H1 (cell line): ENCODE measurements around the gene ZNF846. TPM values are rescaled to one million over a fixed set of nuclear protein-coding genes. Genes with fewer than 3 reads are reported as not detected.

Experiments used
- CTCF ChIA-PET: fragments of 300-600 bp; sonication (Branson Sonifier 250); formaldehyde crosslinking; loops from one replicate; lab custom pipeline; 2021; ENCODE audit not compliant: partially characterized antibody; lab: Charles Lee
- POLR2A ChIA-PET: fragments of 300-600 bp; sonication (Branson Sonifier 250); formaldehyde crosslinking; loops from one replicate; lab custom pipeline; 2021; ENCODE audit warnings: inconsistent platforms; ENCODE audit not compliant: partially characterized antibody; lab: Charles Lee
- DNase-seq, 2 experiments: peaks; one replicate each; pipeline versions ENCODE4 v3.0.0 to v3.0.0-alpha.2; 2010 to 2022; ENCODE audit warnings: low spot score in 2 of 2, low read depth in 1 of 2, mixed read lengths in 1 of 2
- FAIRE-seq: peaks from 2 replicates; lab custom pipeline; 2011; peaks lifted over from hg19 to GRCh38; lab: Jason Lieb, UNC
- H2AFZ ChIP-seq: 2 replicates; pipeline ENCODE4 v1.8.1; 2012; ENCODE audit warnings: low read length, inconsistent platforms
- H2AK5ac ChIP-seq: 2 replicates; pipeline ENCODE4 v1.6.1; 2013; ENCODE audit warnings: low read depth, low read length
- H2BK120ac ChIP-seq: replicated peaks from 2 replicates; pipeline ENCODE3; 2013; ENCODE audit warnings: low read depth, low read length, inconsistent platforms
- H2BK12ac ChIP-seq: 2 replicates; pipeline ENCODE4 v1.6.1; 2013; ENCODE audit warnings: low read depth, low read length
- H2BK15ac ChIP-seq: 2 replicates; pipeline ENCODE4 v1.6.1; 2013; ENCODE audit warnings: low read length
- H2BK20ac ChIP-seq: 2 replicates; pipeline ENCODE4 v1.6.1; 2013; ENCODE audit warnings: low read length
- H2BK5ac ChIP-seq: 2 replicates; pipeline ENCODE4 v1.6.1; 2013; ENCODE audit warnings: low read depth, low read length
- H3K14ac ChIP-seq: 2 replicates; pipeline ENCODE4 v1.6.1; 2013; ENCODE audit warnings: inconsistent platforms; ENCODE audit not compliant: insufficient read length
- H3K18ac ChIP-seq: 2 replicates; pipeline ENCODE4 v1.6.1; 2013; ENCODE audit warnings: low read length; ENCODE audit errors: extremely low read depth
- H3K23ac ChIP-seq: 2 replicates; pipeline ENCODE4 v1.6.1; 2013; ENCODE audit warnings: inconsistent platforms; ENCODE audit not compliant: insufficient read length
- H3K23me2 ChIP-seq: 2 replicates; pipeline ENCODE4 v1.6.1; 2013; ENCODE audit warnings: low read depth, low read length
- H3K27ac ChIP-seq: 2 replicates; pipeline ENCODE4 v1.6.1; 2011; ENCODE audit warnings: low read depth, low read length, inconsistent platforms
- H3K27me3 ChIP-seq, 4 experiments: replicated peaks in 1 of 4; 1 replicate in 1 of 4; 2 replicates in 3 of 4; pipeline versions ENCODE4 v1.6.1 to v1.8.1; 2011 to 2013; ENCODE audit warnings: low read length in 3 of 4, mild to moderate bottlenecking in 3 of 4, inconsistent platforms in 2 of 4, mixed read lengths in 2 of 4, moderate library complexity in 1 of 4; ENCODE audit not compliant: control insufficient read depth in 3 of 4, insufficient read depth in 3 of 4; ENCODE audit errors: extremely low read depth in 1 of 4
- H3K36me3 ChIP-seq, 4 experiments: 2 replicates each; pipeline versions ENCODE4 v1.6.1 to v1.8.1; 2011 to 2013; ENCODE audit warnings: mild to moderate bottlenecking in 4 of 4, low read length in 3 of 4, moderate library complexity in 2 of 4, control low read depth in 1 of 4, inconsistent platforms in 1 of 4; ENCODE audit not compliant: insufficient read depth in 4 of 4, control insufficient read depth in 2 of 4
- H3K4ac ChIP-seq: replicated peaks from 2 replicates; pipeline ENCODE3; 2013; ENCODE audit warnings: low read length, low read depth, mixed read lengths, inconsistent platforms; ENCODE audit not compliant: insufficient read length
- H3K4me1 ChIP-seq, 4 experiments: replicated peaks in 1 of 4; 1 replicate in 1 of 4; 2 replicates in 3 of 4; pipeline versions ENCODE4 v1.6.1 to v1.8.1; 2011 to 2013; ENCODE audit warnings: low read length in 3 of 4, inconsistent platforms in 2 of 4, mixed read lengths in 1 of 4; ENCODE audit not compliant: insufficient read depth in 4 of 4, control insufficient read depth in 3 of 4
- H3K4me2 ChIP-seq, 2 experiments: 2 replicates each; pipeline versions ENCODE4 v1.6.1 to v1.8.1; 2011 to 2013; ENCODE audit warnings: low read depth in 2 of 2, low read length in 2 of 2, control low read depth in 1 of 2, inconsistent platforms in 1 of 2, mild to moderate bottlenecking in 1 of 2; ENCODE audit not compliant: insufficient read depth in 1 of 2
- H3K4me3 ChIP-seq, 4 experiments: fragments of 200-600, 300-600 bp in 1 of 4; sonication (generic), shearing (Covaris generic), sonication (Bioruptor Twin) in 1 of 4; 2 replicates each; pipeline versions ENCODE4 v1.5.1 to v1.8.1; 2011 to 2016; ENCODE audit warnings: low read length in 4 of 4, low read depth in 3 of 4, control low read depth in 2 of 4, inconsistent platforms in 2 of 4, mild to moderate bottlenecking in 2 of 4, mixed read lengths in 1 of 4, moderate library complexity in 1 of 4; ENCODE audit not compliant: insufficient read depth in 2 of 4; ENCODE audit errors: extremely low read depth in 1 of 4
- H3K56ac ChIP-seq: replicated peaks from 2 replicates; pipeline ENCODE3; 2013; ENCODE audit warnings: low read depth, mild to moderate bottlenecking, mixed read lengths, low read length, inconsistent platforms; ENCODE audit not compliant: insufficient read length
- H3K79me1 ChIP-seq: 2 replicates; pipeline ENCODE4 v1.6.1; 2013; ENCODE audit warnings: low read depth, low read length, control low read depth
- H3K79me2 ChIP-seq, 2 experiments: 2 replicates each; pipeline versions ENCODE4 v1.6.1 to v1.8.1; 2012 to 2013; ENCODE audit warnings: low read length in 2 of 2, mild to moderate bottlenecking in 2 of 2, inconsistent platforms in 1 of 2; ENCODE audit not compliant: insufficient read depth in 2 of 2, control insufficient read depth in 1 of 2
- H3K9ac ChIP-seq, 4 experiments: replicated peaks in 1 of 4; 1 replicate in 1 of 4; 2 replicates in 3 of 4; pipeline versions ENCODE4 v1.6.1 to v1.8.1; 2011 to 2013; ENCODE audit warnings: low read depth in 3 of 4, low read length in 3 of 4, control low read depth in 2 of 4, mild to moderate bottlenecking in 2 of 4, moderate library complexity in 2 of 4, inconsistent platforms in 1 of 4; ENCODE audit errors: extremely low read depth in 1 of 4
- H3K9me3 ChIP-seq, 2 experiments: 2 replicates each; pipeline versions ENCODE4 v1.6.1 to v1.8.1; 2012 to 2013; ENCODE audit warnings: mild to moderate bottlenecking in 2 of 2, moderate library complexity in 2 of 2, control low read depth in 1 of 2, inconsistent platforms in 1 of 2, low read depth in 1 of 2, low read length in 1 of 2, mixed read lengths in 1 of 2; ENCODE audit not compliant: insufficient read depth in 2 of 2
- H4K20me1 ChIP-seq, 2 experiments: replicated peaks in 1 of 2; 2 replicates each; pipeline versions ENCODE3 to v1.8.1; 2011 to 2013; ENCODE audit warnings: inconsistent platforms in 2 of 2, low read length in 2 of 2, mild to moderate bottlenecking in 1 of 2; ENCODE audit not compliant: insufficient read depth in 2 of 2, control insufficient read depth in 1 of 2
- H4K5ac ChIP-seq: 2 replicates; pipeline ENCODE4 v1.6.1; 2013; ENCODE audit warnings: low read length, low read depth, mixed read lengths, inconsistent platforms; ENCODE audit not compliant: insufficient read length
- H4K8ac ChIP-seq: 2 replicates; pipeline ENCODE4 v1.8.0; 2013; ENCODE audit warnings: mild to moderate bottlenecking, moderate library complexity, low read length, inconsistent platforms; ENCODE audit not compliant: insufficient read depth; ENCODE audit errors: extremely low read depth
- H4K91ac ChIP-seq: replicated peaks from 2 replicates; pipeline ENCODE3; 2013; ENCODE audit warnings: low read length, mixed read lengths, inconsistent platforms; ENCODE audit not compliant: insufficient read length
- BACH1 ChIP-seq: IDR thresholded peaks from 2 replicates; pipeline ENCODE4 v1.6.1; 2012; ENCODE audit warnings: low read length, improper control_type of control experiment
- CHD1 ChIP-seq: IDR thresholded peaks from 2 replicates; pipeline ENCODE4 v1.6.1; 2012; ENCODE audit warnings: low read depth, low read length, improper control_type of control experiment
- HDAC2 ChIP-seq, 2 experiments: fragments of 300-600 bp in 1 of 2; sonication (generic) in 1 of 2; IDR thresholded peaks; 2 replicates each; pipeline ENCODE4 v1.6.1; 2011 to 2012; ENCODE audit warnings: low read depth in 2 of 2, low read length in 2 of 2, mild to moderate bottlenecking in 2 of 2, moderate library complexity in 2 of 2, borderline replicate concordance in 1 of 2, inconsistent platforms in 1 of 2
- JUND ChIP-seq: IDR thresholded peaks from 2 replicates; pipeline ENCODE4 v1.6.1; 2011; ENCODE audit warnings: mild to moderate bottlenecking, improper control_type of control experiment, low read length
- KDM5A ChIP-seq: fragments of 200-600 bp; IDR thresholded peaks from 2 replicates; pipeline ENCODE4 v1.7.1; 2012; ENCODE audit warnings: mild to moderate bottlenecking, low read length, inconsistent platforms, mixed read lengths
- MAFK ChIP-seq: IDR thresholded peaks from 2 replicates; pipeline ENCODE4 v1.6.1; 2012; ENCODE audit warnings: low read depth, mild to moderate bottlenecking, improper control_type of control experiment, low read length
- RXRA ChIP-seq: IDR thresholded peaks from 2 replicates; pipeline ENCODE4 v1.6.1; 2011; ENCODE audit warnings: low read depth, mild to moderate bottlenecking, low read length, moderate library complexity; ENCODE audit not compliant: insufficient read depth
- SP4 ChIP-seq: IDR thresholded peaks from 2 replicates; pipeline ENCODE4 v1.6.1; 2012; ENCODE audit warnings: low read length, inconsistent platforms
- TAF1 ChIP-seq: IDR thresholded peaks from 2 replicates; pipeline ENCODE4 v1.6.1; 2011; ENCODE audit warnings: mild to moderate bottlenecking, low read depth, low read length
- WGBS, 2 experiments: shearing (Covaris generic) in 1 of 2; methylation state at CpG; one replicate each; pipeline versions ENCODE4 v1.1.6 to v1.1.7; 2013 to 2015; ENCODE audit warnings: low lambda C conversion rate in 2 of 2, mixed read lengths in 2 of 2, inconsistent platforms in 1 of 2, low coverage in 1 of 2, missing lambda C conversion rate in 1 of 2; ENCODE audit not compliant: insufficient replicate concordance in 2 of 2, insufficient coverage in 1 of 2, insufficient read length in 1 of 2; ENCODE audit errors: extremely low coverage in 1 of 2, missing lambda C conversion rate in 1 of 2; 5-methylcytosine and 5-hydroxymethylcytosine counted together
- polyA plus RNA-seq, 7 experiments: library from polyadenylated mRNA; depleted of rRNA in 3 of 7; stranded (reverse) in 5 of 7; unstranded in 2 of 7; fragments of >200 nt in 5 of 7; fragments of 200-250 nt in 2 of 7; gene quantifications; 1 replicate in 5 of 7; 2 replicates in 1 of 7; 4 replicates in 1 of 7; pipeline versions ENCODE4 v1.2.1 to v1.2.3, GENCODE V29; 2011 to 2013; ENCODE audit warnings: missing spikeins in 2 of 7, mixed read lengths in 2 of 7
- total RNA-seq: library from RNA; stranded (reverse); fragmentation: NEBNext Ultra II Directional; extraction: Animal tissue kit (Norgen Biotek cat#: 25700); gene quantifications from 2 replicates; pipeline ENCODE4 v1.2.1, GENCODE V29; 2021
- TF ChIP-seq, protein P1 (sequence below): IDR thresholded peaks from 2 replicates; pipeline ENCODE4 v1.6.1; 2012; ENCODE audit warnings: low read length, inconsistent platforms

ZNF846 gene
- total and polyA plus RNA-seq, 2 of the 8 experiments (the other 6 are each of a cell fraction or from before 2014, with no cell fraction given) = 4.5 to 9.0 TPM

DNA sequence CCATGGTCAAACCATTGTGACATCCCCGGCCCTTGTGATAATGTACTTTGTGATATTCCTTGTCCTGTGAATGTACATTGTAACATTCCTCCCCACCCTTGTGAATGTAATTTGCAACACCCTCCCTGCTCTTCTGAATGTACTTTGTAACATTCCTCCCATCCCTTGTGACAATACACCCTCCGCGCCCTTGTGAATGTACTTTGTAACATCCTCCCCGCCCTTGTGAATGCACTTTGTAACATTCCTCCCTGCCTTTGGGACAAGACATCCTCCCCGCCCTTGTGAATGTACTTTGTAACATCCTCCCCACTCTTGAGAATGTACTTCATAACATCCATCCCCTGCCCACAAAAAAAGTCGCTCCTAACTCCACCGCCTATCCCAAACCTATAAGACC lies 17.1 kb downstream of the ZNF846 start:
- Histone ChIP-seq H4K91ac (no peak overlapping the region), H2BK120ac (no peak overlapping the region), H3K4me1 (no peaks in the 10 kb centered on the region), H2BK5ac (no peak overlapping the region), H3K9ac (no peak overlapping the region), H3K9me3 (peaks cover 31 to 34% of the 10 kb centered on the region in 2 experiments), H3K4ac (no peak overlapping the region), H3K23ac (no peak overlapping the region), H4K20me1 (no peaks in the 10 kb centered on the region), H2BK15ac (no peak overlapping the region), H3K56ac (no peak overlapping the region), H3K4me2 (no peak overlapping the region), H3K36me3 (peaks cover 0 to 13% (median 0%) of the 10 kb centered on the region in 4 experiments; a peak in 3 of 8 replicates), H2AK5ac (no peak overlapping the region), H3K27ac (no peak overlapping the region), H3K27me3 (no peaks in the 10 kb centered on the region), H3K79me2 (no peaks in the 10 kb centered on the region), H4K8ac (no peak overlapping the region), H2BK12ac (no peak overlapping the region), H3K18ac (no peak overlapping the region), H2BK20ac (no peak overlapping the region), H3K79me1 (no peaks in the 10 kb centered on the region), H3K4me3 (no peak overlapping the region), H3K23me2 (no peaks in the 10 kb centered on the region), H2AFZ (no peak overlapping the region), H4K5ac (no peak overlapping the region), H3K14ac (no peak overlapping the region)
- FAIRE-seq (no peak), DNase-seq (no peak)
- TF ChIP-seq, protein P1, sequence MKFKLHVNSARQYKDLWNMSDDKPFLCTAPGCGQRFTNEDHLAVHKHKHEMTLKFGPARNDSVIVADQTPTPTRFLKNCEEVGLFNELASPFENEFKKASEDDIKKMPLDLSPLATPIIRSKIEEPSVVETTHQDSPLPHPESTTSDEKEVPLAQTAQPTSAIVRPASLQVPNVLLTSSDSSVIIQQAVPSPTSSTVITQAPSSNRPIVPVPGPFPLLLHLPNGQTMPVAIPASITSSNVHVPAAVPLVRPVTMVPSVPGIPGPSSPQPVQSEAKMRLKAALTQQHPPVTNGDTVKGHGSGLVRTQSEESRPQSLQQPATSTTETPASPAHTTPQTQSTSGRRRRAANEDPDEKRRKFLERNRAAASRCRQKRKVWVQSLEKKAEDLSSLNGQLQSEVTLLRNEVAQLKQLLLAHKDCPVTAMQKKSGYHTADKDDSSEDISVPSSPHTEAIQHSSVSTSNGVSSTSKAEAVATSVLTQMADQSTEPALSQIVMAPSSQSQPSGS = no peak
- no peak for TF ChIP-seq RXRA
- TF ChIP-seq BACH1 = no peak
- no peak for TF ChIP-seq JUND
- TF ChIP-seq SP4 = no peak
- no peak for TF ChIP-seq HDAC2 (IDR thresholded peaks at IDR 0.05; ENCODE audit: borderline replicate concordance in 1 of 2, low read depth in 2 of 2, low read length in 2 of 2)
- TF ChIP-seq CHD1 = no peak
- no peak for TF ChIP-seq KDM5A
- no peak for TF ChIP-seq TAF1
- no peak for TF ChIP-seq MAFK
- POLR2A ChIA-PET = no interaction called here
- CTCF ChIA-PET = no interaction called here
- 92% methylated on average over 7 of the region's 7 CpGs; no CpG with 5 or more reads in 1 of the 2 experiments for WGBS, 2 experiments
